ENCODE measurements around the gene SLC7A5.
"Not testable (repeated sequence)": the region's sequence is repeated elsewhere in the genome, so short reads cannot be mapped to it uniquely, and the experiment has no call there.

SLC7A5 gene

DNA sequence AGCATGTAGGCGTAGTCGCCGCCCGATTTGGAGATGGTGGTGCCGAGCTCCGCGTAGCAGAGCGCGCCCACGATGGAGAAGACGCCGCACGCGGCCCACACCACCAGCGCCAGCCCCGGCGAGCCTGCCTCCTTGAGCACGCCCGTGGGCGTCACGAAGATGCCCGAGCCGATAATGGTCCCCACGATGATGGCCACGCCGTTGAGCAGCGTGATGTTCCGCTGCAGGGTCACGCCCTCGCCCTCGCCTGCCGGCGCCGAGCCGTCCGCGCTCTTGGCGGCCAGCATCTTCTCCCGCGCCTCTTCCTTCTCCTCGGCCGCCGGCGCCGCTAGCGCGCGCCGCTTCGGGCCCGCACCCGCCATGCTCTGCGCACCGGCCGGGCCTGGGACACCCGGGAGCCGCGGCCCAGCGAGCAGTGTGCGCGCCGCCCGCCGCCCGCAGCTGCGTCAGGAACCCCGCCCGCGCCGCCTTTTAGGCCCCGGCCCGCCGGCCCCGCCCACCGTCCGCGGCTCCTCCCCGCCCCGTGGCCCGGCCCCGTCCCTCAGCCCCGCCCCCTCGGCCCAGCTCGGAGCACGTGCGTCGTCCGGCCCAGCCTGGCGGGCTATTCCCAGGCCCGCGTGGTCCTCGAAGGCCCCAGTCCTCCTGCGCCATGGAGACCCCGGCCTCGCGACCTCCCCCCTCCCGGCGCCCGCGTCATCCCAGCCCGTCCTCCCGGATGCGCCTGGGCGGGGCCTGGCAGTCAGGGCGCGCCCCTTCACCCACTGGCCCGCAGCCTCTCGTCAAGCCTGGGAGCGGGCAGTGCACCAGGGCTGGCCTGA, at the start of gene SLC7A5:
SLC7A5 (minus strand) TSS at position 447 of the 818 bp plus-strand sequence; CDS start at position 362, 85 bp downstream.
- peak; percentile 98 for DNase-seq

DNA sequence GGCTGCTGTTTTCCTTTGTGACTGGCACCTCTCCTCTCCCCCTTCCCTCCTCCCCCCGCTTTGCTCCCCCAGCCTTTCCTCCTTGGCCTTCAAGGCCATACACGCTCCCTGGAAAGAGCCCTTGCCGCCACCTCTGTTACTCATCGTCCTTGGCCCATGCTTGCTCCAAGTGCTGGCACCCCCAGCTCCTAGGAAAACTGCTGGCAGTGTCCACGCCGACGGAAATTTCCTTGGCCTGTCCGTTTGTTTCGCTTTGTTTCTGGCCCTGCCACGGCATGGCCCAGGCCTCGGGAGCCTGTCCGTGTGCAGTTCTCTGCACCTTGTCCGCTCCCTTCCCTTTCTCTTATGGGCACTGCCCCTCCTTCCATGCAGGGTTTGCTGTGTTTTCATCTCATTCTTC, 49.0 kb upstream of the SLC7A5 start:
- no peak for DNase-seq

DNA sequence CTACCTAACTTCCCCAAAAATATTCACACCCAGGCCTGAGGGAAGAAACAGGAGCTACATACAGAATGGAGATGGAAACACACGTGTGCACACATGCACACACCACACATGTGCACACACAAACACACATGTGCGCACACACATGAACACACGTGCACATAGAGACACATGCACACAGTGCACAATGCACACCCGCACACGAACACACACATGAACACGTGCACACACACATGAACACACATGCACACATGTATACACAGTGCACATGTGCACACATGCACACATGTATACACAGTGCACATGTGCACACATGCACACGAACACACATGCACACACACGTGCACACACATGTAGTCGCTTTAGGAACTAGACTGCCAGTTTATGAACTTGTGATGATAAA, 48.2 kb upstream of the SLC7A5 start:
- no peak for DNase-seq

DNA sequence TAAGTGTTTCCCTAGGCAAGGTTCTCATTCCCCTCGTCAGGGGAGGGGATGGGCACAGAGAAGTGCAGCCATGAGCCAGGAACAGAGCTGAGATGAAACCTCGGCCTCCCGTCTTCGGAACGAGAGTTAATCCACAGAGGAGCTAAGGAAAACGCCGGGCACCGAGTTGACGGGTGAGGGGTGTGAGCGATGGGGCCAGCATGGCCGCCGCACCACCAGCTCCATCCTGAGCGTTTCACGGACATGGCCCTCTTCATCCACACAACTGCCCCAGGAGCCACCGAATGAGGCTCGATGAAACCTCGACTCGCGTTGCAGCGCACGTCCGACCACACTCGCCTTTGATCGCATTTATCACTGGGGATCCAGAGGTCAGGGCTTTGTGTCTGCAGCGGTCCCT, 45.5 kb upstream of the SLC7A5 start:
- no peak for DNase-seq

DNA sequence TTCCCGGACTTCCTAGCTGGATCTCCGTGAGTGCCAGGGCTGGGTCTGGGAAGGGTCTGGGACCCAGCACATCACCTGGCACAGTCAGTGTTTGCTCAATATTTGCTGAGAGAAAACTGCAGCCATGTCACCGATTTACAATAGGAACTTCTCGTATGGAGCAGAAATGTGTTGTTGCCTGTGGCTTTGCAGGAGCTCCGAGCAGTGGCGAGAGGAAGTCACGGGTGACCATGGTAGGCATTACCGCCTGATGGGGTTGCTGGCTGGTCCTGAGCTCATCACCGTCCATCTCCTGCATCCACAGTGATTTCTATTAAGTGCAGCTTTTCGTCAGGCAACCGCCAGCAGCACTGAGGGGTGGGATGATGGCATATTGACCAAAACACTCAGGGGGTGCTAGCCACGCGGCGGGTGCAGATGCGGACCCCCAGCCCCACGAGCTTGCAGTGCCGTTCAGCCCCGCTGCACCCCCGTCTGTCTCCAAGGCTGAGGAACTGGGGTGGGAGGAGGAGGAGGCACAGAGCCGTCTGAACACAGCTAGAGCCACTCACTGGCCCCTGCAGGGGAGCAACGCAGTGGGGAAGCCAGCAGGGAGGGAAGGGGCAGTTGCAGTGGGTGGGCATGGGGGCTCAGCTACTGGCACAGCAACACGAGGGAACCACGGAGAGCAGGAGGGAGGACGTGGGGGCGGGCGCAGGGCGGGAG, 44.9 kb upstream of the SLC7A5 start:
- not testable (repeated sequence) for DNase-seq

- not testable (repeated sequence) for DNase-seq
Measured at GRCh38 chr16:87912691-87913090, 43.4 kb upstream of the SLC7A5 start.

DNA sequence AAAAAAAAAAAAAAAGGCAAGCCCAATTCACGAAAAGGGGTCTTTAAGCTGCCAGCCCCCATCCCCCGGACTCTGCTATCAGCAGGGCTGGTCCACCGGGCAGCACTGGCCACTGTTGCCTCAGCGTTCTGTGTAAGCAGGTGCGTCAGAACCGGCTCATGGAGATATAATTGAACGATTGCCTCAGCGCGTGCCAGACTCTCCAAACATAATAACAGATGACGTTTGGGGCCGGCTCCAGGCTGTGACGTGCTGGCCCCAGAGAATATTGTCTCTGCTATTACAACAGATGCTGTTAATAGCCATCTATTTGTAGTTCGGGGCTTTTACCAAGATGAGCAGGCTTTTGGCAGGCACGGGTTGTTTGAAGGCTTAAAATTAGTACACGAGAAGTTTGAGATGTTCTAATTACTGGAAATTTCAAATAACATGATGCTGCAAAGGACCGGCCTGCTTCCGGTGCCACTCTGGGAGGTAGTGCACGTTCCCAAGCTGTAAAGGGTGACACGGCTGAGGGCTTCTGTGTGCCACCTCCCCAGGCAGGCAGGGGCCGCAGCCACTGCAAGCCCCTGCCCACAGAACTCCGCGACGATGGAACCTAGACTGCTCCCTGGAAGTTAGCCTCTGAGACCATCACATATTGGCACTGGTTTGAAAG, 41.9 kb upstream of the SLC7A5 start:
- DNase-seq: not testable (repeated sequence)

GRCh38 chr16:87909203-87909935, 40.1 kb upstream of the SLC7A5 start:
- DNase-seq: peak; percentile 97

GRCh38 chr16:87908101-87908500, 38.8 kb upstream of the SLC7A5 start:
- DNase-seq: not testable (repeated sequence)

- DNase-seq: not testable (repeated sequence)
Measured at GRCh38 chr16:87905521-87905920, 36.2 kb upstream of the SLC7A5 start.

DNA sequence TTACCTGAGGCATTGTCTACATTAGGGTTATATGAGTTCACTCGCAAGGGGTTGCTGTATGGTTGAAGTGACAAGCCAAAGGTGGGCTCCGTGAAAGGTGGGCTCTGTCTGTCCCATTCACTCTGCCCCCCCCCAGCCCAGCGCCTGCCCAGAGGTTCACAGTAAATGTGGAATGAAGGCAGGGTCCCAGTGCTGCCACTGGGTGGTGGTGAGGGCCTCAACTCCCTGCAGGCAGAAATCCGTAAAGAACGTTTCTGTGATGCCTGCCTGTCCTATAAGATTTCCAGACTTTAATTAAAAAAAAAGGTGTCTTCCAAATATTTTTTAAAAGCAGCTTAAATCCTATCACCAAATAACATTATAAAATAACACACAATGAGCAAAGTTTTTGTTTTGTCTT, 35.7 kb upstream of the SLC7A5 start:
- not testable (repeated sequence) for DNase-seq

GRCh38 chr16:87900489-87900888, 31.2 kb upstream of the SLC7A5 start:
- not testable (repeated sequence) for DNase-seq

- peak; percentile 84 for DNase-seq
Measured at GRCh38 chr16:87897521-87898505, 28.5 kb upstream of the SLC7A5 start.

GRCh38 chr16:87896924-87897520, 27.7 kb upstream of the SLC7A5 start:
- peak; percentile 69 for DNase-seq

- DNase-seq: peak; percentile 67
Measured at GRCh38 chr16:87896176-87896890, 27.0 kb upstream of the SLC7A5 start.

DNA sequence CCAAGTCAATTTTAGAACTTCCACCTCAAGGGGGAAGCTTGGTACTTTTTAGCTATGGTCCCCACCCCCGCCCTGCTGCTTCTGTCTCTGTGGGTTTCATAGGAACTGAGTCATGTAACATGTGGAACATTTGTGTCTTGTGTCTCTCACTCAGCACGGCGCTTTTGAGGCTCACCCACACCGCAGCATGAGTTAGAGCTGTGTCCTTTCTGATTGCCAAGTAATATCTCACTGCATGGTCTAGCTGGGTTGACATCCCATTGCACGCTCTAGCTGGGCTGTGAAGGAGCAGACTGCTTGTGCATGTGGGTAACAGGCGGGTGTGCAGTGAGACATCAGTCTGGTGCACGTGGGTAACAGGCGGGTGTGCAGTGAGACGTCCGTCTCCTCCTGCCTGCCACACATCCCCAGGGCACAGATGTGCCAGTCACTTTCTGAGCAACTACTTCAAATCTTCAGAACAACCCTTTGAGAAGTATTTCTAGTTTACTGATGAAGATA, 26.4 kb upstream of the SLC7A5 start:
- DNase-seq: peak; percentile 87

DNA sequence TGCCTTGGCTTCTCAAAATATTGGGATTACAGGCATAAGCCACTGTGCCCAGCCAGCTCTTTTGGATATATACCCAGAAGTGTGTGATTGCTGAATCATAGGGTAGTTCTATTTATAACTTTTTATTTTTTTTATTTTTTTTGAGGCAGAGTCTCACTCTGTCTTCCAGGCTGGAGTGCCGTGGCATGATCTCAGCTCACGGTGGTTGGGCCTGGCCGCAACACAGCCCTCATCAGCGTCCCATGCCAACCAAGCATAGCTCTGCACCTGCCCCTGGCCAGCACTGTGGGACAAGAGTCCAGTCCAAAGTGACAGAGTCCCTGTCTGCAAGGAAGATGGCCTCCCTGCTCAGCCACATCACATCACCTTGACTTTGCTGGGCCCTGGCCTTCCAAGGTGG, 24.7 kb upstream of the SLC7A5 start:
- not testable (repeated sequence) for DNase-seq

DNA sequence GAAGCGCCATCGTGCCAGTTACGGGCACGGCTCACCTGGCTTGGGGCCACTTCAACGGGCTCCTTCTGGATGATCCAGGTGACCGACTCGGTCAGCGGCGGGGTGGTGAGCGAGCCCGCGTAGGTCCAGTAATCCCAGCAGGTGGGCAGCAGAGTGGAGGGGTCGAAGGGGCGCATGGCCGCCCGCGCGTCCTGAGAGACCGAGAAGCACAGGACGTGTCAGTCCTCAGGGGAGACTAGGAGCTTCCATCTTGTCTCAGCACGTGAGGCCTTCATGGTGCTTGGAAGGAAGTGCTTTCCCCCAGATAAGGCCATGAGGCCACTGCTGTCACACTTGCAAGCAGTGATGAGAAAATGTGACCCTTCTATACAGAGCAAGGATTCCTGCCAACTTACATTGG, 22.5 kb upstream of the SLC7A5 start:
- no peak for DNase-seq

DNA sequence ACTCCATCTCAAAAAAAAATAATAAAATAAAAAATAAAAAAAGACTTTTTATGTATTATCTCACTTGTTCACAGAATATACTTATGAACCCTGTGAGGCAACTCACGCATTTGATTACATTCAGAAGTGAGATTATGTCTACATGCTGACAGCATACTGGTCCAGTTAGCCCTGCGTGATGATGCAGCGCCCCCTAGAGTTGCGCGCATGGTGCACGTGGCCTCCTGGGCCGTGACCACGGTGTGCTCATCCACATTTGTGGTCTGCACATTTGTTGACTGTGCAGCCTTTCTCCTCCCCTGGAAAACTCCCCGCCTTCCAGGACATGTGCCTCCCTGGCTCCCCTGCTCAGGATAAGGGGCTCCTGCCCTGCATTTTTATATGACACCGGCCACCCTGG, 20.5 kb upstream of the SLC7A5 start:
- DNase-seq: not testable (repeated sequence)

GRCh38 chr16:87888346-87888745, 19.0 kb upstream of the SLC7A5 start:
- not testable (repeated sequence) for DNase-seq
